Measurements from ENCODE around the gene SH3BP4.
A peak's percentile ranks its signal among the peaks of the same experiment; 100 is the strongest.

Gene SH3BP4

DNA sequence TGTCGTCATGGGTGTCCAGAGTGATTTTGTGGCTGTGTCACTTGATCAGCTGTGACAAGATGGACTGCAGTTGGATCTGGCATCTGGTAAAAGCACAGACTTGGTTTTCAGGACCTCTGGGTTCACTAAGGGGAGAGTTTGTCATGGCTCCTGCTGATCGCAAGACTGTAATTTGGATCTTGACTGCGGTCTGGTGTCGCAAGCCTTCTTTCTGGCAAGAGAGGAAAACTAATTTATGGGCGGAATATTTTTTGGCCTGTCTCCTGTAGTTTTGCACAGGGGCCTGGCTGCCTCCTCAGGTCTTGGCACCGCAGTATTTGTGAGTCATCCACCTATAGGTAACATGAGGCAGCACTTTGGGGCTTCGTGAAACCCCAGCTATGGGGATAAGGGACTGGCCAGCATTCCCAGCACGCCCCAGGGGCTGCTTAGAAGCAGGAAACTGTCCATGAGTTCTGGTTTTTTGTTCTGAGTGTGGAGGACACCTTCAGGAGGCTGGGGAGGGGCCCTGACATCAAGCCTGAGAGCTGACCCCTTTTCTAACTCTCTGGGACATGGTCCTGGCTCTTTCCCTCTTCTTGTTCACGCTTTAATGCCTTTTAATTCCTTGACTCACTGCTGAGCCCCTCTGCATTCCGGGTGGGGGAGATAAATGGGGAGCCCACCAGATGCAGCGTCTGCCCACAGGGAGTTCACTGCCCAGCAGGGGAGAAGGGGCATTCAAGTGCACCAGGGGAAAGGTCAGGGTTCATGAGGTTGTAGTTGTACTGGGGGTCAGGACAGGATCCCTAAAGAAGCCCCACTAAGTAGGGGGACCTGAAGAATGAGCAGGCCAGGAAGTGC is 12.2 kb downstream of the SH3BP4 start:
- peak overlapping the region; percentile 43 for H3K27ac ChIP-seq
- TF ChIP-seq ZFX (IDR thresholded peaks at IDR 0.05), result no peak
- TF ChIP-seq, protein P1, sequence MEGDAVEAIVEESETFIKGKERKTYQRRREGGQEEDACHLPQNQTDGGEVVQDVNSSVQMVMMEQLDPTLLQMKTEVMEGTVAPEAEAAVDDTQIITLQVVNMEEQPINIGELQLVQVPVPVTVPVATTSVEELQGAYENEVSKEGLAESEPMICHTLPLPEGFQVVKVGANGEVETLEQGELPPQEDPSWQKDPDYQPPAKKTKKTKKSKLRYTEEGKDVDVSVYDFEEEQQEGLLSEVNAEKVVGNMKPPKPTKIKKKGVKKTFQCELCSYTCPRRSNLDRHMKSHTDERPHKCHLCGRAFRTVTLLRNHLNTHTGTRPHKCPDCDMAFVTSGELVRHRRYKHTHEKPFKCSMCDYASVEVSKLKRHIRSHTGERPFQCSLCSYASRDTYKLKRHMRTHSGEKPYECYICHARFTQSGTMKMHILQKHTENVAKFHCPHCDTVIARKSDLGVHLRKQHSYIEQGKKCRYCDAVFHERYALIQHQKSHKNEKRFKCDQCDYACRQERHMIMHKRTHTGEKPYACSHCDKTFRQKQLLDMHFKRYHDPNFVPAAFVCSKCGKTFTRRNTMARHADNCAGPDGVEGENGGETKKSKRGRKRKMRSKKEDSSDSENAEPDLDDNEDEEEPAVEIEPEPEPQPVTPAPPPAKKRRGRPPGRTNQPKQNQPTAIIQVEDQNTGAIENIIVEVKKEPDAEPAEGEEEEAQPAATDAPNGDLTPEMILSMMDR (conservative IDR thresholded peaks at IDR 0.05), result no peak

DNA sequence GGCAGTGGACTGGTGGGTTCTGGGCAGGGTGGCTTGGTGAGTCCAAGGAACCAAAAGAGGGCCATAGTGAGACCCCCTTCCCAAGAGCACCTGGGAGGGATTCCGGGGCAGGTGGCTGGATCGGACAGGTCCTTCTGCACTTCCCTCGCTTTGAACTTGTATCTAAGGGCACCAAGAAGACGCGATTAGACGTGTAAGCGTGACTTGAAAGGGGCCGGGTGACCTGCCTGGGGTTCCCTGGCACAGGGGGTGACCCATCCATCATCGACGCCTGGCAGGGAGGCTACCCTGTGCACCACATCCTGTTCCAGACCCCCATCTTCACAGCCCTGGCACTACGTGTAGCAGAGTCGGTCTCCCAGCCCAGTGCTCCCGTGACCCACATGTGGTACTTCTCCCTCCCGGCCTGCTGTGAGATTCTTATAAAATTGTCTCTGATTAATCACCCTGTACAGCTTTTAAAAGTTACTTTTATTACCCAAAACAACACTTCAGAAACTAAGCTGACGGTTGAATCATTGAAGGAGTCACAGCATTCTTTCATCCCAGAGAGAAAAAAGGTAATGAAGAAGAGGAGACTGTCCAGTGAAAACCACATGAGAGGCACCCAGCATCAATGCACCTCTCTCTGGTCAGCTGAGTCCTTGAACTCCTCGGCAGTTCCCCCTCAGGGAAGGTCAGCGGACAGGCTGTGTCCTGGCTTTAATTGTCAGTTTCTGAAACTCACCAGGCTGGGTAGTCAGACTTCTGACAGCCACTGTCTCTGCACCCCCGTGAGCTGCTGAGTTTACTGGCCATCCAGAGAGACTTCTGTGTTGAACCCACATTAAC is 13.0 kb downstream of the SH3BP4 start:
- no peak for TF ChIP-seq ZFX (IDR thresholded peaks at IDR 0.05)
- TF ChIP-seq, protein P1 (conservative IDR thresholded peaks at IDR 0.05), result no peak
- H3K27ac ChIP-seq, result peak overlapping the region; percentile 43

DNA sequence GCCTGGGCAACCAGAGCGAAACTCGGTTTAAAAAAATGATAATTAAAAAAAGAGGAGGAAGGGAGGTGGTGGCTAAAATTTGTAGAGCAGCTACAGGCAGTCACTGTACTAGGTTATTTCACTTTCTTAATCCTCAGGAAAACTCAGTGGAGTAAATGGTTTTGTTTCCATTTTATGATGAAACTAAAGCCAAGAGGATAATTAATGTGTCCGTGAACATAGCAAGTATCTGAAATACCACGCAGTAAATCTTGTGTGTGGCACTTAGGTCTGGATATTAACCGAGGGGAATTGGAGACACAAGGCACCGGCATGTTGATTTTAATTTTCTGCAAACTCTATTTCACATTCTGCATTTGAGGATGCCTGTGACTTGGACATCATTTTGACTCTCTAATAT is 14.5 kb downstream of the SH3BP4 start:
- TF ChIP-seq, protein P1 (conservative IDR thresholded peaks at IDR 0.05), result no peak

GRCh38 chr2:234967201-234967869 is 15.5 kb downstream of the SH3BP4 start:
- no peak for TF ChIP-seq ZFX (IDR thresholded peaks at IDR 0.05)
- TF ChIP-seq, protein P1 (conservative IDR thresholded peaks at IDR 0.05), result no peak
- H3K27ac ChIP-seq, result no peak overlapping the region

More for the DNA sequence above, 14.5 kb downstream of the SH3BP4 start:
- no peak overlapping the region for H3K27ac ChIP-seq

- no peak for TF ChIP-seq ZFX (IDR thresholded peaks at IDR 0.05)
- TF ChIP-seq, protein P1 (conservative IDR thresholded peaks at IDR 0.05), result no peak
Observed at GRCh38 chr2:234967870-234968208, 16.0 kb downstream of the SH3BP4 start.

DNA sequence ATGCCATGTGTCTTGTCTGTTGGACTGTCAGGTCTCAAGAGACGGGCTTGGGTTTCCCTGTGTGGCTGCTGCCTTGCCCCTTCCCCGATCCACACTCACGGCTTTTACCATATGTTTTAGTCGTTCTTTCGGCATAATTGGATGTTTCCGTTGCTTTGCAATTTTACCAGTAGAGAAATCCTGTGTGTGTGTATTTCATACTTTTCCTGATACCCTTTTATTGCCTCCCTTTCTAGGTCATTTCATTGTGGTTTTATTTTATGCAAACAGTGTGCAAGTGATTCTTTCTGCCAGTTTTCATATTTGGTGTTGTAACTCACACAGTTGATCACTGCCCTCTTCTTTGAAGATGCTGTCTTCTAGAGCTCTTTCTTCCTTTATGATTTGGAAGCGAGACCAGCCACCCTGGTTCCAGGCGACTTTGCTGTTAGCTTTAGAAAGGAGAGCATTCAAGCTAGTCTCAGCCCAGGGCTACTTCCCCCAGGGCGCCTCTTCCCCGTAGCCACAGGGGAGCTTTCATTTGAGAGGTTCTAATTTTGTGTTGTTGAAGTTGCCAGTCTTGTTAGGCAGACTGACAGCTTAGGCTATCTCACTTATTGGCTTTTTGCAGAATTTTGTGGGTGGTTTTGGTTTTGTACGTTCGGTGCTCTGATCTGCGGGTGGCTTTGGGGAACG is 17.0 kb downstream of the SH3BP4 start:
- H3K27ac ChIP-seq, result no peak overlapping the region
- TF ChIP-seq, protein P1 (conservative IDR thresholded peaks at IDR 0.05), result no peak
- no peak for TF ChIP-seq ZFX (IDR thresholded peaks at IDR 0.05)

More at GRCh38 chr2:234967870-234968208, 16.0 kb downstream of the SH3BP4 start:
- H3K27ac ChIP-seq, result no peak overlapping the region
